Activated naive CD8-positive, alpha-beta T cell treated with anti-CD3 and anti-CD28 coated beads, Interleukin-2, amount 50 U/mL, for 24 hours (primary cell): ENCODE measurements around the gene PTPN18.
"Not testable (repeated sequence)": the region's sequence is repeated elsewhere in the genome, so short reads cannot be mapped to it uniquely, and the experiment has no call there.

Experiments
- ATAC-seq: fragments of 150-1000 bp; cut with Tn5 transposase; one replicate; pipeline ENCODE4 v1.10.0; 2021
- DNase-seq: peaks from one replicate; pipeline ENCODE4 v3.0.0; 2021
- H3K27ac Mint-ChIP-seq: one replicate; pipeline ENCODE4 v1.8.0; 2021; ENCODE audit warnings: mild to moderate bottlenecking, mixed read lengths
- H3K27me3 Mint-ChIP-seq: one replicate; pipeline ENCODE4 v1.8.0; 2021; ENCODE audit warnings: mixed read lengths
- H3K36me3 Mint-ChIP-seq: one replicate; pipeline ENCODE4 v1.8.0; 2021; ENCODE audit warnings: low read depth, mixed read lengths
- H3K4me1 Mint-ChIP-seq: one replicate; pipeline ENCODE4 v1.8.0; 2021; ENCODE audit warnings: mixed read lengths
- H3K4me3 Mint-ChIP-seq: one replicate; pipeline ENCODE4 v1.8.0; 2021; ENCODE audit warnings: mild to moderate bottlenecking, moderate library complexity, mixed read lengths
- H3K9me3 Mint-ChIP-seq: one replicate; pipeline ENCODE4 v1.8.0; 2021; ENCODE audit warnings: mixed read lengths

PTPN18 gene

GRCh38 chr2:130355578-130356431 is at the start of gene PTPN18:
Gene PTPN18, plus strand, starts transcription at chr2:130356056. Its CDS starts 52 bp downstream, at chr2:130356108.
- Mint-ChIP-seq H3K4me3 (peak within 1 kb of the TSS; percentile 75), H3K27me3 (no peaks in the 10 kb centered on the region), H3K27ac (peak within 1 kb of the TSS; percentile 31), H3K9me3 (no peaks in the 10 kb centered on the region), H3K36me3 (no peaks in the 10 kb centered on the region), H3K4me1 (peaks cover 10% of the 10 kb centered on the region)
- peak; percentile 71 for DNase-seq
- peak; percentile 96 for ATAC-seq

- ATAC-seq: no peak
- Mint-ChIP-seq H3K27ac (no peak overlapping the region), H3K4me1 (no peaks in the 10 kb centered on the region), H3K4me3 (no peak overlapping the region), H3K27me3 (peaks cover 10% of the 10 kb centered on the region), H3K36me3 (no peaks in the 10 kb centered on the region), H3K9me3 (no peaks in the 10 kb centered on the region)
- DNase-seq: no peak
Measured at GRCh38 chr2:130307850-130308249, 48.0 kb upstream of the PTPN18 start.

- peaks cover 10% of the 10 kb centered on the region for H3K27me3 Mint-ChIP-seq
- ATAC-seq: no peak
- no peak for DNase-seq
- H3K9me3 Mint-ChIP-seq: no peaks in the 10 kb centered on the region
- H3K4me3 Mint-ChIP-seq: no peak overlapping the region
- no peaks in the 10 kb centered on the region for H3K36me3 Mint-ChIP-seq
- no peak overlapping the region for H3K27ac Mint-ChIP-seq
- no peaks in the 10 kb centered on the region for H3K4me1 Mint-ChIP-seq
Measured at GRCh38 chr2:130310881-130311280, 45.0 kb upstream of the PTPN18 start.

GRCh38 chr2:130313812-130314334 is 42.0 kb upstream of the PTPN18 start:
- H3K36me3 Mint-ChIP-seq: no peaks in the 10 kb centered on the region
- H3K4me1 Mint-ChIP-seq: no peaks in the 10 kb centered on the region
- ATAC-seq: no peak
- no peak for DNase-seq
- H3K9me3 Mint-ChIP-seq: no peaks in the 10 kb centered on the region
- H3K27me3 Mint-ChIP-seq: peaks cover 1% of the 10 kb centered on the region
- no peak overlapping the region for H3K4me3 Mint-ChIP-seq
- H3K27ac Mint-ChIP-seq: no peak overlapping the region

GRCh38 chr2:130314377-130314776 is 41.5 kb upstream of the PTPN18 start:
- ATAC-seq: no peak

GRCh38 chr2:130316596-130316995 is 39.3 kb upstream of the PTPN18 start:
- Mint-ChIP-seq H3K4me3 (no peak overlapping the region), H3K27ac (no peak overlapping the region), H3K9me3 (no peaks in the 10 kb centered on the region), H3K36me3 (no peaks in the 10 kb centered on the region), H3K4me1 (no peaks in the 10 kb centered on the region), H3K27me3 (peaks cover 6% of the 10 kb centered on the region)
- ATAC-seq (no peak), DNase-seq (no peak)

More at GRCh38 chr2:130314377-130314776, 41.5 kb upstream of the PTPN18 start:
- Mint-ChIP-seq H3K36me3 (no peaks in the 10 kb centered on the region), H3K4me3 (no peak overlapping the region), H3K4me1 (no peaks in the 10 kb centered on the region), H3K27me3 (no peaks in the 10 kb centered on the region), H3K27ac (no peak overlapping the region), H3K9me3 (no peaks in the 10 kb centered on the region)
- no peak for DNase-seq

GRCh38 chr2:130318906-130319305 is 37.0 kb upstream of the PTPN18 start:
- Mint-ChIP-seq H3K36me3 (no peaks in the 10 kb centered on the region), H3K27ac (no peak overlapping the region), H3K4me1 (no peaks in the 10 kb centered on the region), H3K27me3 (peaks cover 15% of the 10 kb centered on the region), H3K4me3 (no peak overlapping the region), H3K9me3 (no peaks in the 10 kb centered on the region)
- DNase-seq (no peak), ATAC-seq (no peak)

GRCh38 chr2:130319536-130319935 is 36.3 kb upstream of the PTPN18 start:
- ATAC-seq (no peak), DNase-seq (no peak)
- H3K4me1 Mint-ChIP-seq: no peaks in the 10 kb centered on the region
- H3K9me3 Mint-ChIP-seq: no peaks in the 10 kb centered on the region
- no peak overlapping the region for H3K4me3 Mint-ChIP-seq
- H3K36me3 Mint-ChIP-seq: no peaks in the 10 kb centered on the region
- H3K27me3 Mint-ChIP-seq: peaks cover 21% of the 10 kb centered on the region
- H3K27ac Mint-ChIP-seq: no peak overlapping the region

GRCh38 chr2:130327703-130328527 is 27.9 kb upstream of the PTPN18 start:
- DNase-seq (no peak), ATAC-seq (no peak)
- Mint-ChIP-seq H3K4me3 (no peak overlapping the region), H3K36me3 (no peaks in the 10 kb centered on the region), H3K27ac (no peak overlapping the region), H3K27me3 (peaks cover 42% of the 10 kb centered on the region), H3K9me3 (no peaks in the 10 kb centered on the region), H3K4me1 (no peaks in the 10 kb centered on the region)

GRCh38 chr2:130328710-130329109 is 27.1 kb upstream of the PTPN18 start:
- Mint-ChIP-seq H3K4me1 (no peaks in the 10 kb centered on the region), H3K9me3 (no peaks in the 10 kb centered on the region), H3K4me3 (no peak overlapping the region), H3K36me3 (no peaks in the 10 kb centered on the region), H3K27me3 (peaks cover 36% of the 10 kb centered on the region), H3K27ac (no peak overlapping the region)
- ATAC-seq (no peak), DNase-seq (no peak)

GRCh38 chr2:130332271-130333073 is 23.4 kb upstream of the PTPN18 start:
- H3K27me3 Mint-ChIP-seq: peaks cover 17% of the 10 kb centered on the region
- H3K4me1 Mint-ChIP-seq: peaks cover 2% of the 10 kb centered on the region
- no peaks in the 10 kb centered on the region for H3K9me3 Mint-ChIP-seq
- H3K4me3 Mint-ChIP-seq: peak overlapping the region; percentile 47
- peak overlapping the region; percentile 16 for H3K27ac Mint-ChIP-seq
- ATAC-seq (peak; percentile 84), DNase-seq (peak; percentile 82)
- no peaks in the 10 kb centered on the region for H3K36me3 Mint-ChIP-seq

GRCh38 chr2:130333253-130333652 is 22.6 kb upstream of the PTPN18 start:
- H3K27me3 Mint-ChIP-seq: peaks cover 17% of the 10 kb centered on the region
- not testable (repeated sequence) for ATAC-seq, H3K36me3 Mint-ChIP-seq, H3K4me1 Mint-ChIP-seq, H3K9me3 Mint-ChIP-seq, H3K4me3 Mint-ChIP-seq, DNase-seq
- peak overlapping the region; percentile 16 for H3K27ac Mint-ChIP-seq

GRCh38 chr2:130334026-130334425 is 21.8 kb upstream of the PTPN18 start:
- H3K4me3 Mint-ChIP-seq: no peak overlapping the region
- ATAC-seq (no peak), DNase-seq (no peak)
- no peaks in the 10 kb centered on the region for H3K9me3 Mint-ChIP-seq
- no peak overlapping the region for H3K27ac Mint-ChIP-seq
- peaks cover 4% of the 10 kb centered on the region for H3K36me3 Mint-ChIP-seq
- peaks cover 11% of the 10 kb centered on the region for H3K27me3 Mint-ChIP-seq
- peaks cover 8% of the 10 kb centered on the region for H3K4me1 Mint-ChIP-seq

- H3K27me3 Mint-ChIP-seq: peaks cover 10% of the 10 kb centered on the region
- H3K4me3 Mint-ChIP-seq: no peak overlapping the region
- no peak overlapping the region for H3K27ac Mint-ChIP-seq
- no peak for DNase-seq
- no peak for ATAC-seq
- H3K4me1 Mint-ChIP-seq: peaks cover 10% of the 10 kb centered on the region
- H3K9me3 Mint-ChIP-seq: no peaks in the 10 kb centered on the region
- peaks cover 12% of the 10 kb centered on the region for H3K36me3 Mint-ChIP-seq
Measured at GRCh38 chr2:130335226-130335625, 20.6 kb upstream of the PTPN18 start.
